ENCODE data around the gene MESD. TPM values are rescaled to one million over a fixed set of nuclear protein-coding genes. Genes with fewer than 3 reads are reported as not detected.
A peak's percentile ranks its signal among the peaks of the same experiment; 100 is the strongest.

The MESD gene
- total and polyA plus RNA-seq, 8 donors, result 24.2 to 44.1 (median 42.7) TPM

- peak; percentile 90 to 97 (median 96) for DNase-seq
- TF ChIP-seq, protein P1, sequence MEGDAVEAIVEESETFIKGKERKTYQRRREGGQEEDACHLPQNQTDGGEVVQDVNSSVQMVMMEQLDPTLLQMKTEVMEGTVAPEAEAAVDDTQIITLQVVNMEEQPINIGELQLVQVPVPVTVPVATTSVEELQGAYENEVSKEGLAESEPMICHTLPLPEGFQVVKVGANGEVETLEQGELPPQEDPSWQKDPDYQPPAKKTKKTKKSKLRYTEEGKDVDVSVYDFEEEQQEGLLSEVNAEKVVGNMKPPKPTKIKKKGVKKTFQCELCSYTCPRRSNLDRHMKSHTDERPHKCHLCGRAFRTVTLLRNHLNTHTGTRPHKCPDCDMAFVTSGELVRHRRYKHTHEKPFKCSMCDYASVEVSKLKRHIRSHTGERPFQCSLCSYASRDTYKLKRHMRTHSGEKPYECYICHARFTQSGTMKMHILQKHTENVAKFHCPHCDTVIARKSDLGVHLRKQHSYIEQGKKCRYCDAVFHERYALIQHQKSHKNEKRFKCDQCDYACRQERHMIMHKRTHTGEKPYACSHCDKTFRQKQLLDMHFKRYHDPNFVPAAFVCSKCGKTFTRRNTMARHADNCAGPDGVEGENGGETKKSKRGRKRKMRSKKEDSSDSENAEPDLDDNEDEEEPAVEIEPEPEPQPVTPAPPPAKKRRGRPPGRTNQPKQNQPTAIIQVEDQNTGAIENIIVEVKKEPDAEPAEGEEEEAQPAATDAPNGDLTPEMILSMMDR (IDR thresholded peaks at IDR 0.05), result no peak
- H3K27me3 ChIP-seq, result no peaks in the 10 kb centered on the region
- H3K9me3 ChIP-seq, result no peaks in the 10 kb centered on the region
- peaks cover 12 to 55% of the 10 kb centered on the region in 2 donors for H3K4me1 ChIP-seq
- peak; percentile 89 for ATAC-seq
- peak within 1 kb of the TSS; percentile 82 to 84 for H3K4me3 ChIP-seq
- intact Hi-C loops (cut with DNase I), result loop anchor here in 1 of 2 donors (10.0 kb wide), 1 partner anchor 94 kb away; no protein-coding TSS in a partner anchor
- H3K36me3 ChIP-seq, result peaks cover 0 to 12% of the 10 kb centered on the region in 2 donors
- peak within 1 kb of the TSS; percentile 98 to 99 for H3K27ac ChIP-seq
Measured at GRCh38 chr15:81000624-81001151, 11.1 kb upstream of the MESD start, which contains the start of gene TLNRD1. Gene TLNRD1 (plus strand): TSS chr15:81000923. CDS start chr15:81002272, 1,349 bp downstream.

- TF ChIP-seq, protein P1 (IDR thresholded peaks at IDR 0.05), result no peak
- ATAC-seq (peak; percentile 8), DNase-seq (peak in 2 of 4 donors; percentile 36 to 45)
- Histone ChIP-seq H3K27ac (peak overlapping the region; percentile 98 to 99), H3K9me3 (no peaks in the 10 kb centered on the region), H3K27me3 (no peaks in the 10 kb centered on the region), H3K36me3 (peaks cover 0 to 12% of the 10 kb centered on the region in 2 donors), H3K4me1 (peaks cover 12 to 50% of the 10 kb centered on the region in 2 donors), H3K4me3 (peak overlapping the region; percentile 82 to 84)
- intact Hi-C loops (cut with DNase I), result loop anchor here in 1 of 2 donors (10.0 kb wide), 1 partner anchor 95 kb away; no protein-coding TSS in a partner anchor
Measured at GRCh38 chr15:81000144-81000623, 10.6 kb upstream of the MESD start.

DNA sequence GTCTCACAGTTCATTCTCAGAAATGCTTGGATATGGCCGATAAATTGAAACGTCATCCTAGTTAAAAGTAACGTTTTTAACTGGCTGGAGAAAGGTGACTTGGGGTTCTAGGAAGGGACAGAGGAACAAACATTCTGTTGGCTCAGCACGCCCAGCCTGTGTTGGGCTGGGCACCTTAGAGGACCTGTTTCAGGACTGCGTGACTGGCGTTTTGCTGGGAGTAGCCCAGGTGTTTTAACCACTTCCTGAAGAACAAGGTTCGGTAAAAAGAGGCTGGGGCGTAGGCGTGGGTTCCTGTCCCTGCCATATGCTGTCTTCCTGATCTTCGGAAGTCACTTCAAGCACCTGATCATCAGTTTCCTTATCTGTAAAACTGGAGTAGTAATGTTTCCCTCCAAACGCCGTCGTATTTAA lies 10.0 kb upstream of the MESD start:
- DNase-seq (peak in 1 of 4 donors; percentile 51), ATAC-seq (peak; percentile 10)
- Histone ChIP-seq H3K36me3 (peaks cover 0 to 12% of the 10 kb centered on the region in 2 donors), H3K4me3 (peak overlapping the region; percentile 82 to 84), H3K9me3 (no peaks in the 10 kb centered on the region), H3K27ac (peak overlapping the region; percentile 98 to 99), H3K27me3 (no peaks in the 10 kb centered on the region), H3K4me1 (peaks cover 12 to 45% of the 10 kb centered on the region in 2 donors)
- TF ChIP-seq, protein P1 (IDR thresholded peaks at IDR 0.05), result no peak
- intact Hi-C loops (cut with DNase I), result loop anchor here (10.0 kb wide), 2 partner anchors 95 to 265 kb away; no protein-coding TSS in a partner anchor

DNA sequence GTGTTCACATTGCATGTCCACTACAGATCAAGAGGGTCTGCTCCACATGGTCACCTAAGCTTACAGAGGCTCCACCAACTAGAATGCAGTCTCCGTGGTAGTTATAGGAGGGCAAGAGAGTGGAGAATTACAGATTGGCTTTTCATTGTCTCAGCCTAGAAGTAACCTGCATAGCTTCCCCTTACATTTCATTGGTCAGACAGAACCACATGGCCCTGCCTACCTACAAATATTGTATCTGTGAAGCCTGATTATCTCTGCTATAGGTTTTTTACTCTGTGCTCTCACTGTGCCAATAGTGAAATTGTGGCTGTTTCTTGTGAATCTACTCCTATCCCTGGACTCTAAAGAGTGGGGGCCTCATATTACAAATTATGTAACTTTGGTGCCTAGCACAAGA lies 8.6 kb upstream of the MESD start:
- TF ChIP-seq, protein P1 (IDR thresholded peaks at IDR 0.05), result no peak

GRCh38 chr15:80997692-80998091 lies 8.1 kb upstream of the MESD start:
- Histone ChIP-seq H3K27ac (peak overlapping the region in 1 of 2 donors; percentile 26), H3K9me3 (no peaks in the 10 kb centered on the region), H3K36me3 (peaks cover 0 to 4% of the 10 kb centered on the region in 2 donors), H3K4me1 (peaks cover 3 to 25% of the 10 kb centered on the region in 2 donors), H3K27me3 (no peaks in the 10 kb centered on the region), H3K4me3 (no peak overlapping the region)
- DNase-seq (no peak), ATAC-seq (no peak)
- TF ChIP-seq, protein P1 (IDR thresholded peaks at IDR 0.05), result no peak
- intact Hi-C loops (cut with DNase I), result loop anchor here in 1 of 2 donors (10.0 kb wide), 1 partner anchor 267 kb away; no protein-coding TSS in a partner anchor

More for the DNA sequence above, 8.6 kb upstream of the MESD start:
- Histone ChIP-seq H3K9me3 (no peaks in the 10 kb centered on the region), H3K27ac (peak overlapping the region in 1 of 2 donors; percentile 26), H3K36me3 (peaks cover 0 to 10% of the 10 kb centered on the region in 2 donors), H3K27me3 (no peaks in the 10 kb centered on the region), H3K4me3 (no peak overlapping the region), H3K4me1 (peaks cover 8 to 31% of the 10 kb centered on the region in 2 donors)
- ATAC-seq (no peak), DNase-seq (no peak)
- intact Hi-C loops (cut with DNase I), result loop anchor here in 1 of 2 donors (10.0 kb wide), 1 partner anchor 267 kb away; no protein-coding TSS in a partner anchor
